ENCODE data around the gene KLHL10. TPM values are rescaled to one million over a fixed set of nuclear protein-coding genes. Genes with fewer than 3 reads are reported as not detected.

Gene KLHL10
- total and polyA plus RNA-seq, 2 of the 4 experiments (the other 2 are of a cell fraction), result 0.18 TPM; not detected in 1

GRCh38 chr17:41895617-41896016, 58.0 kb downstream of the KLHL10 start:
- peak overlapping the region; percentile 75; the same call in 1 of the 2 replicates for H3K27ac ChIP-seq (ENCODE audit: insufficient read depth, low read length)
- no peak overlapping the region for H4K5ac ChIP-seq (ENCODE audit: low read depth, low read length)
- intact Hi-C loops (cut with micrococcal nuclease) (no loop called here), dilution Hi-C loops (cut with HindIII; ENCODE audit: low sequenced_read_pairs, unreplicated experiment) (no loop called here), in situ Hi-C loops (cut with MboI; ENCODE audit: low sequenced_read_pairs) (no loop called here)
- CTCF ChIA-PET, result interaction anchor here (0.9 kb wide), 1 partner anchor 70 kb away, joined by 3 read pairs; no protein-coding TSS in a partner anchor
- WGBS, 2 experiments (ENCODE audit: extremely low coverage in 2 of 2, insufficient read length in 1 of 2), result 47% methylated on average over 4 of the region's 5 CpGs; no CpG with 5 or more reads in 1 of the 2 experiments
- peak; percentile 27 for DNase-seq
- peak; percentile 22 for ATAC-seq (ENCODE audit: low read depth)
- H3K9me3 ChIP-seq (ENCODE audit: control insufficient read depth, insufficient read depth, low read length), result no peaks in the 10 kb centered on the region
- H3K56ac ChIP-seq (ENCODE audit: extremely low read depth, insufficient read depth, low read length), result no peak overlapping the region
- H3K18ac ChIP-seq (ENCODE audit: low read depth, low read length), result no peak overlapping the region; the same call in 1 of the 2 replicates
- H2BK15ac ChIP-seq (ENCODE audit: low read depth, low read length), result no peak overlapping the region
- no peak overlapping the region for H3K4me3 ChIP-seq (ENCODE audit: insufficient read depth, low read depth, low read length)
- no peak overlapping the region for H2BK20ac ChIP-seq (ENCODE audit: low read depth, low read length)
- peaks cover 80% of the 10 kb centered on the region for H3K36me3 ChIP-seq (ENCODE audit: control insufficient read depth, insufficient read depth, low read length)
- no peak overlapping the region for H3K4me2 ChIP-seq (ENCODE audit: low read depth, low read length)
- POLR2A ChIA-PET (ENCODE audit: unreplicated experiment), result interaction anchor here (0.5 kb wide), 1 partner anchor 1368 kb away, joined by 6 read pairs; no protein-coding TSS in a partner anchor
- H3K79me1 ChIP-seq (ENCODE audit: low read depth in 1 of 2, low read length in 2 of 2), result peaks cover 29 to 82% of the 10 kb centered on the region in 2 experiments
- H2BK5ac ChIP-seq (ENCODE audit: low read depth, low read length, poor library complexity, severe bottlenecking), result peak overlapping the region; percentile 27
- no peak overlapping the region for H3K23ac ChIP-seq (ENCODE audit: low read depth, low read length)
- peaks cover 28% of the 10 kb centered on the region for H3K9me1 ChIP-seq (ENCODE audit: insufficient read depth, low read length)
- peak overlapping the region; percentile 39; the same call in 1 of the 2 replicates for H2AK5ac ChIP-seq (ENCODE audit: low read depth, low read length)
- no peak overlapping the region for H3K9ac ChIP-seq (ENCODE audit: low read depth, low read length)
- H2AFZ ChIP-seq (replicated peaks; ENCODE audit: low read length, poor library complexity), result no peak overlapping the region
- no peak overlapping the region for H4K91ac ChIP-seq (ENCODE audit: insufficient read depth, low read depth, low read length)
- H3K4ac ChIP-seq (ENCODE audit: low read depth, low read length), result peak overlapping the region; percentile 30; the same call in 1 of the 2 replicates
- no peak overlapping the region for H3K14ac ChIP-seq (replicated peaks; ENCODE audit: low read depth, low read length)
- TF ChIP-seq SMC3 (IDR thresholded peaks at IDR 0.05; ENCODE audit: low read depth, low read length), result no peak
- no peak for TF ChIP-seq RAD21 (IDR thresholded peaks at IDR 0.05; ENCODE audit: low read length)
- TF ChIP-seq RCOR1 (IDR thresholded peaks at IDR 0.05; ENCODE audit: insufficient replicate concordance, low read length), result no peak
- TF ChIP-seq, protein P1, sequence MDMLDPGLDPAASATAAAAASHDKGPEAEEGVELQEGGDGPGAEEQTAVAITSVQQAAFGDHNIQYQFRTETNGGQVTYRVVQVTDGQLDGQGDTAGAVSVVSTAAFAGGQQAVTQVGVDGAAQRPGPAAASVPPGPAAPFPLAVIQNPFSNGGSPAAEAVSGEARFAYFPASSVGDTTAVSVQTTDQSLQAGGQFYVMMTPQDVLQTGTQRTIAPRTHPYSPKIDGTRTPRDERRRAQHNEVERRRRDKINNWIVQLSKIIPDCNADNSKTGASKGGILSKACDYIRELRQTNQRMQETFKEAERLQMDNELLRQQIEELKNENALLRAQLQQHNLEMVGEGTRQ (IDR thresholded peaks at IDR 0.05; ENCODE audit: low read depth, low read length), result no peak
- no peak for TF ChIP-seq CTCF (conservative IDR thresholded peaks at IDR 0.05; ENCODE audit: low read depth, low read length)
- no peak for TF ChIP-seq MAZ (IDR thresholded peaks at IDR 0.05; ENCODE audit: borderline replicate concordance, low read depth, low read length)
- BruUV-seq (replicated peaks), result no TSS peak
- H2BK120ac ChIP-seq (ENCODE audit: low read depth, low read length), result 0 out of 2 replicates have a peak overlapping the region, but pooled peaks have one; percentile 10
- no peaks in the 10 kb centered on the region for H3K27me3 ChIP-seq (ENCODE audit: control insufficient read depth, insufficient read depth, low read length)
- peaks cover 18% of the 10 kb centered on the region for H3K4me1 ChIP-seq (ENCODE audit: control insufficient read depth, insufficient read depth, low read length)
- no peak overlapping the region for H4K8ac ChIP-seq (ENCODE audit: low read depth in 2 of 2, low read length in 2 of 2)
- H4K20me1 ChIP-seq (ENCODE audit: insufficient read depth, low read length), result peaks cover 57% of the 10 kb centered on the region
- H2AK9ac ChIP-seq (replicated peaks; ENCODE audit: low read depth, low read length, poor library complexity), result no peak overlapping the region

Data from IMR-90 (cell line).